HepG2 (cell line): ENCODE data around the gene ATRAID. TPM values are rescaled to one million over a fixed set of nuclear protein-coding genes. Genes with fewer than 3 reads are reported as not detected.

Source experiments
- CCDC6 ChIP-seq: sonication (generic); formaldehyde crosslinking; IDR thresholded peaks from 2 replicates; pipeline ENCODE4 v1.8.1; 2022; ENCODE audit warnings: mild to moderate bottlenecking, missing genetic modification reagents, moderate library complexity
- DNMT1 ChIP-seq: sonication (generic); formaldehyde crosslinking; IDR thresholded peaks from 2 replicates; pipeline ENCODE4 v1.5.1; 2020; ENCODE audit warnings: mild to moderate bottlenecking, missing genetic modification reagents
- KAT2B ChIP-seq: fragments of 150-350 bp; IDR thresholded peaks from 2 replicates; pipeline ENCODE4 v1.6.1; 2014; ENCODE audit warnings: low read depth, low read length, borderline replicate concordance
- MED8 ChIP-seq: sonication (generic); formaldehyde crosslinking; IDR thresholded peaks from 2 replicates; pipeline ENCODE4 v1.8.1; 2023; ENCODE audit warnings: mild to moderate bottlenecking, missing genetic modification reagents; ENCODE audit not compliant: insufficient replicate concordance
- MYNN ChIP-seq: sonication (generic); formaldehyde crosslinking; IDR thresholded peaks from 2 replicates; pipeline ENCODE4 v1.4.0; 2020; ENCODE audit warnings: mild to moderate bottlenecking, low read depth, missing genetic modification reagents
- NFE2L2 ChIP-seq: fragments of 150-350 bp; IDR thresholded peaks from 2 replicates; pipeline ENCODE4 v1.6.1; 2014; ENCODE audit warnings: low read length
- SIX4 ChIP-seq: sonication (generic); formaldehyde crosslinking; IDR thresholded peaks from 2 replicates; pipeline ENCODE4 v1.4.0; 2020; ENCODE audit warnings: missing genetic modification reagents
- TCF7 ChIP-seq: sonication (generic); IDR thresholded peaks from 2 replicates; pipeline ENCODE4 v1.6.1; 2016; ENCODE audit warnings: antibody characterized with exemption, low read depth
- ZBTB3 ChIP-seq: sonication (generic); formaldehyde crosslinking; IDR thresholded peaks from 2 replicates; pipeline ENCODE4 v1.4.0; 2020; ENCODE audit warnings: low read depth, mild to moderate bottlenecking, moderate library complexity, missing genetic modification reagents, borderline replicate concordance
- ZNF136 ChIP-seq: sonication (generic); formaldehyde crosslinking; IDR thresholded peaks from 2 replicates; pipeline ENCODE4 v1.8.1; 2022; ENCODE audit warnings: low read depth, mild to moderate bottlenecking, moderate library complexity, missing genetic modification reagents
- ZNF432 ChIP-seq: sonication (generic); formaldehyde crosslinking; IDR thresholded peaks from 2 replicates; pipeline ENCODE4 v1.5.0; 2020; ENCODE audit warnings: missing genetic modification reagents, mild to moderate bottlenecking, borderline replicate concordance
- ZNF547 ChIP-seq: sonication (generic); formaldehyde crosslinking; IDR thresholded peaks from 2 replicates; pipeline ENCODE4 v1.5.1; 2020; ENCODE audit warnings: mild to moderate bottlenecking, missing genetic modification reagents
- ZNF562 ChIP-seq: sonication (generic); formaldehyde crosslinking; IDR thresholded peaks from 2 replicates; pipeline ENCODE4 v1.8.0; 2022; ENCODE audit warnings: missing genetic modification reagents, borderline replicate concordance
- ZNF652 ChIP-seq: IDR thresholded peaks from 2 replicates; pipeline ENCODE4 v1.6.1; 2016; ENCODE audit warnings: low read depth, borderline replicate concordance
- ZNF775 ChIP-seq: sonication (generic); formaldehyde crosslinking; IDR thresholded peaks from 2 replicates; pipeline ENCODE4 v1.4.0; 2020; ENCODE audit warnings: missing genetic modification reagents, mild to moderate bottlenecking, moderate library complexity, borderline replicate concordance
- ZNF878 ChIP-seq: sonication (generic); formaldehyde crosslinking; IDR thresholded peaks from 2 replicates; pipeline ENCODE4 v1.8.1; 2023; ENCODE audit warnings: mild to moderate bottlenecking, missing genetic modification reagents, moderate library complexity
- ZNF891 ChIP-seq: sonication (generic); formaldehyde crosslinking; IDR thresholded peaks from 2 replicates; pipeline ENCODE4 v1.5.0; 2020; ENCODE audit warnings: mild to moderate bottlenecking, missing genetic modification reagents
- polyA plus RNA-seq, 8 experiments: library from polyadenylated mRNA; depleted of rRNA in 3 of 8; stranded (reverse) in 7 of 8; unstranded in 1 of 8; fragments of >200 nt; fragmentation: Illumina TruSeq in 4 of 8; extraction: Trizol in 4 of 8; gene quantifications; 2 replicates each; pipeline versions ENCODE4 v1.2.1 to v1.2.3, GENCODE V29; 2011 to 2016; ENCODE audit warnings: low read depth in 4 of 8, missing spikeins in 1 of 8, mixed read lengths in 1 of 8; ENCODE audit not compliant: insufficient read depth in 1 of 8
- total RNA-seq, 5 experiments: library from RNA; depleted of rRNA; stranded (reverse); fragments of >200 nt; fragmentation: Illumina TruSeq; extraction: Trizol; gene quantifications; 2 replicates each; pipeline ENCODE4 v1.2.3, GENCODE V29; 2016; ENCODE audit warnings: low read depth in 1 of 5
- TF ChIP-seq, protein P1 (sequence below): sonication (generic); formaldehyde crosslinking; conservative IDR thresholded peaks from 2 replicates; pipeline ENCODE4 v1.4.0; 2020; ENCODE audit warnings: missing genetic modification reagents
- TF ChIP-seq, protein P2 (sequence below): sonication (generic); formaldehyde crosslinking; IDR thresholded peaks from 2 replicates; pipeline ENCODE4 v1.4.0; 2020; ENCODE audit warnings: missing genetic modification reagents
- TF ChIP-seq, protein P3 (sequence below), 2 experiments: sonication (generic) in 1 of 2; formaldehyde crosslinking in 1 of 2; IDR thresholded peaks; 2 replicates each; pipeline versions ENCODE4 v1.5.1 to v1.6.1; 2011 to 2020; ENCODE audit warnings: borderline replicate concordance in 1 of 2, low read depth in 1 of 2, low read length in 1 of 2, mild to moderate bottlenecking in 1 of 2, missing genetic modification reagents in 1 of 2, moderate library complexity in 1 of 2
- TF ChIP-seq, protein P4 (sequence below): sonication (generic); formaldehyde crosslinking; IDR thresholded peaks from 2 replicates; pipeline ENCODE4 v1.9.0; 2021; ENCODE audit warnings: missing genetic modification reagents, borderline replicate concordance
- TF ChIP-seq, protein P5 (sequence below): sonication (generic); formaldehyde crosslinking; IDR thresholded peaks from 2 replicates; pipeline ENCODE4 v1.4.0; 2020; ENCODE audit warnings: mild to moderate bottlenecking, missing genetic modification reagents
- TF ChIP-seq, protein P6 (sequence below): fragments of 450-650 bp; IDR thresholded peaks from 2 replicates; pipeline ENCODE4 v1.6.1; 2017

Gene ATRAID
- total and polyA plus RNA-seq, 2 of the 13 experiments (the other 11 are each of a cell fraction or from before 2014, with no cell fraction given), result 207 to 382 TPM

DNA sequence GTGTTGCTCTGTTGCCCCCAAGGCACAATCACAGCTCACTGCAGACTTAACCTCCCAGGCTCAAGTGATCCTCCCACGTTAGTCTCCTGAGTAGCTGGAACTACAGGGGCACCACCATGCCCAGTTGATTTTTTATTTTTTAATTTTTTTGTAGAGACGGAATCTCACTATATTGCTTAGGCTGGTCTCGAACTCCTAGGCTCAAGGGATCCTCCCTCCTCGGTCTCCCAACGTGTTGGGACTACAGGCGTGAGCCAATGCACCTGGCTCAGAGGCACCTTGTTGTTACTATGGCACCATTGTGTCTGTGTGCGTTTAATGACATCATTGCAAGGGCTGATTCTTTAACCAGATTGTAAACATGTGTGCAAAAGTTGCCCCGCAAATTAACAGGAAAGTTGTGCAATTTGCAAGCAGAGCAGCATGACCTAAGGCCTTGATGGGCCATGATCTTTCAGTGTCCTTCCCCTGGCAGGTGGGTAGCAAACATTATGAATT is 40.4 kb upstream of the ATRAID start (continued):
- TF ChIP-seq ZNF891 (CRISPR knock-in tag) (no peak), ZNF547 (CRISPR knock-in tag) (peak; percentile 46; the same call in 1 of the 2 replicates), ZNF775 (CRISPR knock-in tag) (no peak), ZBTB3 (CRISPR knock-in tag) (no peak), ZNF136 (CRISPR knock-in tag) (0 out of 2 replicates have a peak, but pooled peaks have one; percentile 41), ZNF432 (CRISPR knock-in tag) (no peak), CCDC6 (CRISPR knock-in tag) (no peak; the same call in 1 of the 2 replicates), NFE2L2 (no peak), ZNF562 (no peak), MED8 (peak; percentile 67), TCF7 (peak; percentile 89), ZNF878 (peak; percentile 89; the same call in 1 of the 2 replicates), ZNF652 (peak; percentile 50; the same call in 1 of the 2 replicates), DNMT1 (no peak), MYNN (CRISPR knock-in tag) (peak; percentile 41; the same call in 1 of the 2 replicates), SIX4 (CRISPR knock-in tag) (peak; percentile 80; the same call in 1 of the 2 replicates), KAT2B (no peak)
- TF ChIP-seq, protein P1, sequence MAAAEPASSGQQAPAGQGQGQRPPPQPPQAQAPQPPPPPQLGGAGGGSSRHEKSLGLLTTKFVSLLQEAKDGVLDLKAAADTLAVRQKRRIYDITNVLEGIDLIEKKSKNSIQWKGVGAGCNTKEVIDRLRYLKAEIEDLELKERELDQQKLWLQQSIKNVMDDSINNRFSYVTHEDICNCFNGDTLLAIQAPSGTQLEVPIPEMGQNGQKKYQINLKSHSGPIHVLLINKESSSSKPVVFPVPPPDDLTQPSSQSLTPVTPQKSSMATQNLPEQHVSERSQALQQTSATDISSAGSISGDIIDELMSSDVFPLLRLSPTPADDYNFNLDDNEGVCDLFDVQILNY (CRISPR knock-in tag), result no peak
- TF ChIP-seq, protein P2, sequence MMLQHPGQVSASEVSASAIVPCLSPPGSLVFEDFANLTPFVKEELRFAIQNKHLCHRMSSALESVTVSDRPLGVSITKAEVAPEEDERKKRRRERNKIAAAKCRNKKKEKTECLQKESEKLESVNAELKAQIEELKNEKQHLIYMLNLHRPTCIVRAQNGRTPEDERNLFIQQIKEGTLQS (CRISPR knock-in tag), result peak; percentile 76
- TF ChIP-seq, protein P3, sequence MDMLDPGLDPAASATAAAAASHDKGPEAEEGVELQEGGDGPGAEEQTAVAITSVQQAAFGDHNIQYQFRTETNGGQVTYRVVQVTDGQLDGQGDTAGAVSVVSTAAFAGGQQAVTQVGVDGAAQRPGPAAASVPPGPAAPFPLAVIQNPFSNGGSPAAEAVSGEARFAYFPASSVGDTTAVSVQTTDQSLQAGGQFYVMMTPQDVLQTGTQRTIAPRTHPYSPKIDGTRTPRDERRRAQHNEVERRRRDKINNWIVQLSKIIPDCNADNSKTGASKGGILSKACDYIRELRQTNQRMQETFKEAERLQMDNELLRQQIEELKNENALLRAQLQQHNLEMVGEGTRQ (IDR thresholded peaks at IDR 0.05; ENCODE audit: low read depth, low read length), result no peak
- TF ChIP-seq, protein P3 (CRISPR knock-in tag; IDR thresholded peaks at IDR 0.05; ENCODE audit: borderline replicate concordance), result no peak
- TF ChIP-seq, protein P4, sequence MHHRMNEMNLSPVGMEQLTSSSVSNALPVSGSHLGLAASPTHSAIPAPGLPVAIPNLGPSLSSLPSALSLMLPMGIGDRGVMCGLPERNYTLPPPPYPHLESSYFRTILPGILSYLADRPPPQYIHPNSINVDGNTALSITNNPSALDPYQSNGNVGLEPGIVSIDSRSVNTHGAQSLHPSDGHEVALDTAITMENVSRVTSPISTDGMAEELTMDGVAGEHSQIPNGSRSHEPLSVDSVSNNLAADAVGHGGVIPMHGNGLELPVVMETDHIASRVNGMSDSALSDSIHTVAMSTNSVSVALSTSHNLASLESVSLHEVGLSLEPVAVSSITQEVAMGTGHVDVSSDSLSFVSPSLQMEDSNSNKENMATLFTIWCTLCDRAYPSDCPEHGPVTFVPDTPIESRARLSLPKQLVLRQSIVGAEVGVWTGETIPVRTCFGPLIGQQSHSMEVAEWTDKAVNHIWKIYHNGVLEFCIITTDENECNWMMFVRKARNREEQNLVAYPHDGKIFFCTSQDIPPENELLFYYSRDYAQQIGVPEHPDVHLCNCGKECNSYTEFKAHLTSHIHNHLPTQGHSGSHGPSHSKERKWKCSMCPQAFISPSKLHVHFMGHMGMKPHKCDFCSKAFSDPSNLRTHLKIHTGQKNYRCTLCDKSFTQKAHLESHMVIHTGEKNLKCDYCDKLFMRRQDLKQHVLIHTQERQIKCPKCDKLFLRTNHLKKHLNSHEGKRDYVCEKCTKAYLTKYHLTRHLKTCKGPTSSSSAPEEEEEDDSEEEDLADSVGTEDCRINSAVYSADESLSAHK (CRISPR knock-in tag), result no peak
- TF ChIP-seq, protein P5, sequence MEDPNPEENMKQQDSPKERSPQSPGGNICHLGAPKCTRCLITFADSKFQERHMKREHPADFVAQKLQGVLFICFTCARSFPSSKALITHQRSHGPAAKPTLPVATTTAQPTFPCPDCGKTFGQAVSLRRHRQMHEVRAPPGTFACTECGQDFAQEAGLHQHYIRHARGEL (CRISPR knock-in tag), result no peak
- TF ChIP-seq, protein P6, sequence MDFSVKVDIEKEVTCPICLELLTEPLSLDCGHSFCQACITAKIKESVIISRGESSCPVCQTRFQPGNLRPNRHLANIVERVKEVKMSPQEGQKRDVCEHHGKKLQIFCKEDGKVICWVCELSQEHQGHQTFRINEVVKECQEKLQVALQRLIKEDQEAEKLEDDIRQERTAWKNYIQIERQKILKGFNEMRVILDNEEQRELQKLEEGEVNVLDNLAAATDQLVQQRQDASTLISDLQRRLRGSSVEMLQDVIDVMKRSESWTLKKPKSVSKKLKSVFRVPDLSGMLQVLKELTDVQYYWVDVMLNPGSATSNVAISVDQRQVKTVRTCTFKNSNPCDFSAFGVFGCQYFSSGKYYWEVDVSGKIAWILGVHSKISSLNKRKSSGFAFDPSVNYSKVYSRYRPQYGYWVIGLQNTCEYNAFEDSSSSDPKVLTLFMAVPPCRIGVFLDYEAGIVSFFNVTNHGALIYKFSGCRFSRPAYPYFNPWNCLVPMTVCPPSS, result no peak
